NCI-H526 treated with DMSO at 0.1 percent for 48 hours (cell line): ENCODE results near the gene HDAC9.
"Not testable (repeated sequence)": the region's sequence is repeated elsewhere in the genome, so short reads cannot be mapped to it uniquely, and the experiment has no call there.

Experiments
- DNase-seq: peaks from one replicate; lab custom pipeline; 2025; lab: John Stamatoyannopoulos, UW

Gene HDAC9

DNA sequence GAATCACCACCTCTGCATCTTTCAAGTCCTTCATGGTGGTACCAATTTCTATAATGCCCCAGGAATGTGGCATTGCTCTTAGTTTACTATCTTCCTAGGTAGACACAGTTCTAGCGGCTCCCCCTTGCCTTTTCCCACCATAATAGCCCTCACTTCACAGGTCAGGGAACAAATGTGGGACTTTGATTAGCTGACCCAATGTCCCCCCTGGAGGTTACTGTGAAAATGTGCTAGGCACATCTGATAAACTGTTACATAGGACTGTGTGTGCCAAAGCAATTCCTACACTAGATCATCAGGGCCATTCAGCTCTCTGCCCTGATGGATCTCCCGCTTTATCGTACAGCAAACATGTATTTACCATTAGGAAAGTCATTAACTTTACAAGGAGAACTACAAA, 527.9 kb downstream of the HDAC9 start:
- no peak for DNase-seq

GRCh38 chr7:19024261-19024660, 528.7 kb downstream of the HDAC9 start:
- DNase-seq: no peak

GRCh38 chr7:19026888-19027287, 531.3 kb downstream of the HDAC9 start:
- no peak for DNase-seq

DNA sequence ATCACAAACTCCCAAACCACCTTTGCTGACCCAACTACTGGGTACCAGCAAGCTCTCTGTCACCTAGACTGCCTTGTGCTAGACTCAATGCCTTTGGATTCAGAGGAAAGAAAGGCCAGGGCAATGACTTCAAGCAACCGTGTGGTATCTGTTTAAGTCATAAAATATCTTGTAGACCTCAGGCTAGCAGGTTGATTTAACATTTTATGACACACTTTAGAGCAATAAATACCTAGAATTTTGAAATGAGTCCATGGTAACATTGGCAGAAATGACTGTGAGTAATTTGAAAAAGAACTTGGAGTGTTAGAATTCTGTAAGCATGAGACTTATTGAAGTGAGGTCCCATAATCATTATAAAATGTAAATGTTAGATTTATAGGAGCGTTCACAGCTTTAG, 534.7 kb downstream of the HDAC9 start:
- no peak for DNase-seq

GRCh38 chr7:19032942-19033341, 537.4 kb downstream of the HDAC9 start:
- DNase-seq: not testable (repeated sequence)

- no peak for DNase-seq
These were observed 556.3 kb downstream of the HDAC9 start for GRCh38 chr7:19051767-19052375.
